MM.1S (cell line): ENCODE results near the gene AMPH.

ENCODE experiments used
- EZH2phosphoT487 ChIP-seq: fragments of 300-600 bp; sonication (generic); IDR thresholded peaks from 2 replicates; pipeline ENCODE4 v1.6.1; 2018; ENCODE audit warnings: antibody characterized with exemption, low read length
- TF ChIP-seq, protein P1 (sequence below): fragments of 300-600 bp; sonication (generic); IDR thresholded peaks from 2 replicates; pipeline ENCODE4 v1.5.1; 2016; ENCODE audit warnings: antibody characterized with exemption, low read length, mixed read lengths

DNA sequence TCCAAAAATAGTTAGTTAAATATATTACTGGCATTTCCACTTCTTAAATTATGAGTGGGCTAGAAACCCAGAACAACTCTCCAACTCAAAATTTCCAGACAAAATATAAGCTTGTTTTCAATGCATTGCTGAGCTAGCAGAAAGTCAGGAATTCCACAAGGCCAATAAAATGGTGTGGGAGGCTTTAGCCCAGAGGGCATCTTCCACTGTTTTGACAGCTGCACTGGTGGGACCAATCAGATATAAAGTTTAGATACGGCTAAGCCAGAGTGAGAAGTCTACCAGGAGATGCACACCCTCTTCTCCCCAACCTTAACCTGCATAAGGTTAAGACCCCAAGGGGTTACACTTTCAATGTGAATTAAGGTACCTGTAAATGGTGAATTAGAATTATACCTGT, 76.6 kb downstream of the AMPH start:
- TF ChIP-seq, protein P1, sequence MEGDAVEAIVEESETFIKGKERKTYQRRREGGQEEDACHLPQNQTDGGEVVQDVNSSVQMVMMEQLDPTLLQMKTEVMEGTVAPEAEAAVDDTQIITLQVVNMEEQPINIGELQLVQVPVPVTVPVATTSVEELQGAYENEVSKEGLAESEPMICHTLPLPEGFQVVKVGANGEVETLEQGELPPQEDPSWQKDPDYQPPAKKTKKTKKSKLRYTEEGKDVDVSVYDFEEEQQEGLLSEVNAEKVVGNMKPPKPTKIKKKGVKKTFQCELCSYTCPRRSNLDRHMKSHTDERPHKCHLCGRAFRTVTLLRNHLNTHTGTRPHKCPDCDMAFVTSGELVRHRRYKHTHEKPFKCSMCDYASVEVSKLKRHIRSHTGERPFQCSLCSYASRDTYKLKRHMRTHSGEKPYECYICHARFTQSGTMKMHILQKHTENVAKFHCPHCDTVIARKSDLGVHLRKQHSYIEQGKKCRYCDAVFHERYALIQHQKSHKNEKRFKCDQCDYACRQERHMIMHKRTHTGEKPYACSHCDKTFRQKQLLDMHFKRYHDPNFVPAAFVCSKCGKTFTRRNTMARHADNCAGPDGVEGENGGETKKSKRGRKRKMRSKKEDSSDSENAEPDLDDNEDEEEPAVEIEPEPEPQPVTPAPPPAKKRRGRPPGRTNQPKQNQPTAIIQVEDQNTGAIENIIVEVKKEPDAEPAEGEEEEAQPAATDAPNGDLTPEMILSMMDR = no peak
- TF ChIP-seq EZH2phosphoT487 = no peak
